ENCODE data around the gene DLG5.

Gene DLG5

DNA sequence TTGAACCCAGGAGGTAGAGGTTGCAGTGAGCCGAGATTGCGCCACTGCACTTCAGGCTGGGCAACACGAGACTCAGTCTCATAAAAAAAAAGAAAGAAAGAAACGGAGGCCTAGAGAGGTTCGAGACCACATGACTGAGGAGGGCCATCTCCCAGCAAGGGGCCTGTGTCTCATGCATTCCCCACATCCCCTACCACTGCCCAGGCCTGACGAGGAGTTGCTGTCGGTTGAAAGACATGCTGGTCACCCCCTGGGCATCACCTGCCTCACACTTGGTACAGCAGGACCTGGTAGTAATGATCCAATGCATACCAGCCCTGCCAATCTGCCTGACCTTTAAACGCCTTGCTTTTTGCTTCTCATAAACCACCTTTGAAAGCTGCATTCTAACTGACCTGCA lies 85.9 kb downstream of the DLG5 start:
- Histone ChIP-seq H3K9me3 (ENCODE audit: insufficient read depth, low read depth, low read length) (no peaks in the 10 kb centered on the region), H3F3A (ENCODE audit: low read depth) (no peaks in the 10 kb centered on the region), H3K9ac (ENCODE audit: low read depth, low read length, poor library complexity, severe bottlenecking) (no peak overlapping the region), H3K36me3 (ENCODE audit: insufficient read depth, low read length) (peaks cover 78% of the 10 kb centered on the region; the same call in 1 of the 2 replicates), H3K9me2 (replicated peaks; ENCODE audit: low read depth, low read length) (no peaks in the 10 kb centered on the region), H4K20me1 (ENCODE audit: insufficient read depth, low read length, poor library complexity, severe bottlenecking) (no peaks in the 10 kb centered on the region), H3K4me3 (ENCODE audit: low read length, poor library complexity, severe bottlenecking) (no peak overlapping the region), H3K27me3 (ENCODE audit: insufficient read depth, low read length, poor library complexity, severe bottlenecking) (no peaks in the 10 kb centered on the region), H3K4me2 (ENCODE audit: low read depth, low read length, poor library complexity, severe bottlenecking) (no peak overlapping the region), H2AFZ (ENCODE audit: low read length) (no peak overlapping the region), H3K79me2 (ENCODE audit: insufficient read depth, low read length) (no peaks in the 10 kb centered on the region), H3K4me1 (ENCODE audit: insufficient read depth, low read length, poor library complexity, severe bottlenecking) (no peaks in the 10 kb centered on the region)
- no peak for TF ChIP-seq EZH2phosphoT487 (IDR thresholded peaks at IDR 0.05; ENCODE audit: borderline replicate concordance)
- TF ChIP-seq, protein P1, sequence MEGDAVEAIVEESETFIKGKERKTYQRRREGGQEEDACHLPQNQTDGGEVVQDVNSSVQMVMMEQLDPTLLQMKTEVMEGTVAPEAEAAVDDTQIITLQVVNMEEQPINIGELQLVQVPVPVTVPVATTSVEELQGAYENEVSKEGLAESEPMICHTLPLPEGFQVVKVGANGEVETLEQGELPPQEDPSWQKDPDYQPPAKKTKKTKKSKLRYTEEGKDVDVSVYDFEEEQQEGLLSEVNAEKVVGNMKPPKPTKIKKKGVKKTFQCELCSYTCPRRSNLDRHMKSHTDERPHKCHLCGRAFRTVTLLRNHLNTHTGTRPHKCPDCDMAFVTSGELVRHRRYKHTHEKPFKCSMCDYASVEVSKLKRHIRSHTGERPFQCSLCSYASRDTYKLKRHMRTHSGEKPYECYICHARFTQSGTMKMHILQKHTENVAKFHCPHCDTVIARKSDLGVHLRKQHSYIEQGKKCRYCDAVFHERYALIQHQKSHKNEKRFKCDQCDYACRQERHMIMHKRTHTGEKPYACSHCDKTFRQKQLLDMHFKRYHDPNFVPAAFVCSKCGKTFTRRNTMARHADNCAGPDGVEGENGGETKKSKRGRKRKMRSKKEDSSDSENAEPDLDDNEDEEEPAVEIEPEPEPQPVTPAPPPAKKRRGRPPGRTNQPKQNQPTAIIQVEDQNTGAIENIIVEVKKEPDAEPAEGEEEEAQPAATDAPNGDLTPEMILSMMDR (conservative IDR thresholded peaks at IDR 0.05; ENCODE audit: low read length): no peak

DNA sequence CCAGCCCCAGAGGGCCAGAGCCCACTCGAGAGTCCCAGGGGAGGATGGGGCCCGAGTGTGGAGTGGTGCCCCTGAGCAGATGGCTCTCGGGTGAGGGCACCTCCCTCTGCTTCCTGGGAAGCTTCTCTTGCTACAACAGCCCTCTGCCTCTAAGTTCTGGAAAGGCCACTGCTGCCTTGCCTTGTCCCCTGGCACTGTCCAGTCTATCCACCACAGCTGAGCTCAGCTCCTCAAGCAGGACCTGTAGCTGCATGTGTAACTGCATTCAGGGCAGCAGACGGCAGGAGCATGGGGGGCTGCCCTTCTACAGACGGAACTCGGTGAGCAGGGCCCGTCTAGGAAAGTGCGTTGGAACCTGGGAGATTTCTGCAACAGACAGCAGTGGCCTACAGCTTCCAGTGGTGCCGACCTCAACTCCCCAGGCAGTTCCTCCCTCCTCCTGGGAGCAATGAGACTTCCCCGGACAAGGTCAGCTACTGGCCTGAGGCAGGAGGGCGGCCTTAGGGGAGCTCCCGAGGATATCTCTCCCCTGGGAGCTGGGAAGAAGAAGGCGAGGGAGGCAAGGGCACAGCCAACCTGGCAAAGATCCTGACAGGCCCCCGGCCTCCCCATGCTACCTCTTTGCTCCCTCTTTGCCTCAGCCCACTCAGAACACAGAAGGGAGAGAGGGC lies 88.5 kb downstream of the DLG5 start:
- H3K9me2 ChIP-seq (replicated peaks; ENCODE audit: low read depth, low read length): no peaks in the 10 kb centered on the region
- no peak overlapping the region for H3K4me2 ChIP-seq (ENCODE audit: low read depth, low read length, poor library complexity, severe bottlenecking)
- H3K9me3 ChIP-seq (ENCODE audit: insufficient read depth, low read depth, low read length): no peaks in the 10 kb centered on the region
- no peaks in the 10 kb centered on the region for H3F3A ChIP-seq (ENCODE audit: low read depth)
- H4K20me1 ChIP-seq (ENCODE audit: insufficient read depth, low read length, poor library complexity, severe bottlenecking): no peaks in the 10 kb centered on the region
- no peak overlapping the region for H2AFZ ChIP-seq (ENCODE audit: low read length)
- no peaks in the 10 kb centered on the region for H3K79me2 ChIP-seq (ENCODE audit: insufficient read depth, low read length)
- peaks cover 64% of the 10 kb centered on the region; the same call in 1 of the 2 replicates for H3K36me3 ChIP-seq (ENCODE audit: insufficient read depth, low read length)
- H3K4me3 ChIP-seq (ENCODE audit: low read length, poor library complexity, severe bottlenecking): no peak overlapping the region
- no peak overlapping the region for H3K9ac ChIP-seq (ENCODE audit: low read depth, low read length, poor library complexity, severe bottlenecking)
- no peaks in the 10 kb centered on the region for H3K27me3 ChIP-seq (ENCODE audit: insufficient read depth, low read length, poor library complexity, severe bottlenecking)
- TF ChIP-seq, protein P1 (conservative IDR thresholded peaks at IDR 0.05; ENCODE audit: low read length): no peak
- TF ChIP-seq EZH2phosphoT487 (IDR thresholded peaks at IDR 0.05; ENCODE audit: borderline replicate concordance): no peak
- no peaks in the 10 kb centered on the region for H3K4me1 ChIP-seq (ENCODE audit: insufficient read depth, low read length, poor library complexity, severe bottlenecking)

DNA sequence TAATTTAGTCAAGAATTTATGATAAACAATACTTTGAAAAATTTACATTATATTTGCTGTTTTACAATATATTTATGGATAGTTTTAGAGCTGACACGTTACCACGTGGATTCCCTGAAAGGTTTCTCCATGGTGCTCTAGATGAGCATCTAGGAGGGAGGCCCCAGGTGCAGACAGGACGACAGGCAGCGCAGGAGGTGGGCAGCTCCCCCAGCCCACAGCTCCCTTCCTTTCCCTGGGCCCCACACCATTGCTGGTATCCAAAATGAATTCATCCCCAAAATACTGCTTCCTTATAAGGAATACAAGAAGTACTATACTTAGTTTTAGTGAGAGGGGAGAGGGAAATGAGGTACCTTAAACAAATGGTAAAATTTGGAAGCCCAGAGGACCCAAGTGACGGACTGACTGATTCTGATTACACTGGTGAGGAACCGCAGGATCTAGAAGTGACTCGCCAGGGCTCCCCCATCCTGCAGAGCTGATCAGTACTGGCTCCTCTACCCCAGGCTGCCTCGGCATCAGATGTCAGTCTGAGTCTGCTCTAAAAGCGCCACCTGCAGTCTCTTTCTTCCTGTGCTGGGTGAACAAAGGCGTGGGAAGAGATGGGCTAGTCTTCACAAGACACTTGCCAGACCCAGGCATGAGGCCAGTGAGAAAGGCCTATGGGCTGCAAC lies 89.2 kb downstream of the DLG5 start:
- Histone ChIP-seq H4K20me1 (ENCODE audit: insufficient read depth, low read length, poor library complexity, severe bottlenecking) (no peaks in the 10 kb centered on the region), H3K4me2 (ENCODE audit: low read depth, low read length, poor library complexity, severe bottlenecking) (no peak overlapping the region), H3K4me1 (ENCODE audit: insufficient read depth, low read length, poor library complexity, severe bottlenecking) (no peaks in the 10 kb centered on the region), H3K27me3 (ENCODE audit: insufficient read depth, low read length, poor library complexity, severe bottlenecking) (no peaks in the 10 kb centered on the region), H3K9ac (ENCODE audit: low read depth, low read length, poor library complexity, severe bottlenecking) (no peak overlapping the region), H3K9me3 (ENCODE audit: insufficient read depth, low read depth, low read length) (no peaks in the 10 kb centered on the region), H3K9me2 (replicated peaks; ENCODE audit: low read depth, low read length) (no peaks in the 10 kb centered on the region), H3K36me3 (ENCODE audit: insufficient read depth, low read length) (peaks cover 64% of the 10 kb centered on the region; the same call in 1 of the 2 replicates), H3F3A (ENCODE audit: low read depth) (no peaks in the 10 kb centered on the region), H2AFZ (ENCODE audit: low read length) (no peak overlapping the region), H3K79me2 (ENCODE audit: insufficient read depth, low read length) (no peaks in the 10 kb centered on the region), H3K4me3 (ENCODE audit: low read length, poor library complexity, severe bottlenecking) (no peak overlapping the region)
- no peak for TF ChIP-seq EZH2phosphoT487 (IDR thresholded peaks at IDR 0.05; ENCODE audit: borderline replicate concordance)
- TF ChIP-seq, protein P1 (conservative IDR thresholded peaks at IDR 0.05; ENCODE audit: low read length): peak; percentile 46

Data from Loucy (cell line).